NCI-H2107 treated with DMSO at 0.1 percent for 48 hours (cell line): ENCODE results near the gene TWNK.

Source experiments
- DNase-seq: peaks from one replicate; lab custom pipeline; 2025; ENCODE audit not compliant: unreplicated experiment; lab: John Stamatoyannopoulos, UW

The TWNK gene

GRCh38 chr10:100996678-100997359 is 9.5 kb downstream of the TWNK start:
- no peak for DNase-seq

DNA sequence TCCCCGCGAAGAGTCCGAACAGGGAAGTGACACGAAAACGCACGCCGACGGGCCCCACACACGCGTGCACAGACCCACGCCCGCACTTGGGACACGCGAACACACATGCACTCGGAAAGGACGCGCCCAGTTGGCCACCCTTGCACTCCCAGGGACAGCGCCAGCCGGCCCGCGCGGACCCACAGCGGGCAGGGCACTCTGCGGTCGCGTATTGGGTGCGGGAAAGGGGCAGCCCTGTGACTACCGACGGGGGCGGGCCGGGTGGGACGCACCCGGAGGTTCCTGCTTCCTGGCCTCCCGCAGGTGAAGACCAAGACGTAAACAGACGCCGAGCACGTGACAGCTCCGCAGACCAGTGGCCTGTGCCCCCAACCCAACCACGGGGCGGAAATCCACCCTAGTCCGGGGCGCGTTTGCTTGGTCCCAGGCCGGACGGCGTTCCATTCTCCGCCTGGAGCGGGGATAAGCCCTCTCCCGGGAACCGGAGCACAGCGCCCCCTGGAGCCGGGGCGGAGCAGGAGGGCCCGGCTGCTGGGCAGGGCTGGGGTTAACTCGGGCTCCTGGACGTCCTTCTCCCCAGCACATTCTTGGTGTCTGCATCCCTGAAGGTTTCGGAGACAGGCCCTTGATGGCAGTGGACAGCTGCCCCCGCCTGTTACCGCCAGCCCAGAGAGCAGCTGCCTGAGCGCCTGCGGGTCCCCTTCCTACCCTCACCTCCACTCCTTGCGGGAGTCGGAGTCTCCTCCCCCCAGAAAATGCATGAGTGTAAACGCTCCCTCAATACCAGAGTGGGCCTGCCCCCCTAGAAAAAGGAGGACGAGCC is 10.2 kb downstream of the TWNK start:
- no peak for DNase-seq

DNA sequence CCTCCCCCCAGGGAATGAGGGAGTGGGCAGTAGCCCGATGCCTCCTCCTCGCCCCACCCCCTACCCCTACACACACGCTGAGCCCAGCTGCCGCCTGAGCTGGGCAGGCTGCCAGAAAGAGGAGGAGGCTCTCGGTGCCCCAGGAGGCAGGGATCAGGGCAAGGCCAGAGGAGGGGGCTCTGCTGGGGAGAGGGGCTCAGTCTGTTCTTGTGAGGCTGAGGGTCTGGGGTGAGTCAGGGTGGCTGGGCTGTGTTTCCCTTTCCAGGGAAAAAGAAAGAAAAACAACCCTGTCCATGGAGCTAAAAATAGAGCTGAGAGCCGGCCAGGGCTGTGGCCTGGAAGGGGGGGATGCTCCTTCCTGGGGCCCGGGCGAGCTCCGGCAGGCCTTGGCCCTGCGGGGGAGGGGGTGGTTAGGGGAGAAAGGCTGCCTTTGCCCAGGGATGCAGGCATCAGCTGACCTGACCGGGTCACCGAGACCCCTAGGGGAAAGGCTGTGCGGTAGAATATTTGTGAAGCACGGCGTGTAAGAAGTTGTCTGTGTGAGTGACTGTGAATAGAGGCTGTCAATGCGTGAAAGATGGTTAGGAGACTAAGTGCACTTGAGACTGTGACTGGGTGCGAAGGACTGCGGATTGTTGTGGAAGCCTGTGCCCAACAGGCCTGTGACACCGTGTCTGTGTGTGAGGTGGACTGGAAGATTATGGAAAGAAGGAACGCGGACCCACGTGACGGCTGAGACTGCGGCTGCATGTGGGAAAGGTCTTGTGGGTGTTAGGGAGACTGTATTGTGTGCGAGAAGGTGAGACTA is 11.0 kb downstream of the TWNK start:
- peak; percentile 46 for DNase-seq

DNA sequence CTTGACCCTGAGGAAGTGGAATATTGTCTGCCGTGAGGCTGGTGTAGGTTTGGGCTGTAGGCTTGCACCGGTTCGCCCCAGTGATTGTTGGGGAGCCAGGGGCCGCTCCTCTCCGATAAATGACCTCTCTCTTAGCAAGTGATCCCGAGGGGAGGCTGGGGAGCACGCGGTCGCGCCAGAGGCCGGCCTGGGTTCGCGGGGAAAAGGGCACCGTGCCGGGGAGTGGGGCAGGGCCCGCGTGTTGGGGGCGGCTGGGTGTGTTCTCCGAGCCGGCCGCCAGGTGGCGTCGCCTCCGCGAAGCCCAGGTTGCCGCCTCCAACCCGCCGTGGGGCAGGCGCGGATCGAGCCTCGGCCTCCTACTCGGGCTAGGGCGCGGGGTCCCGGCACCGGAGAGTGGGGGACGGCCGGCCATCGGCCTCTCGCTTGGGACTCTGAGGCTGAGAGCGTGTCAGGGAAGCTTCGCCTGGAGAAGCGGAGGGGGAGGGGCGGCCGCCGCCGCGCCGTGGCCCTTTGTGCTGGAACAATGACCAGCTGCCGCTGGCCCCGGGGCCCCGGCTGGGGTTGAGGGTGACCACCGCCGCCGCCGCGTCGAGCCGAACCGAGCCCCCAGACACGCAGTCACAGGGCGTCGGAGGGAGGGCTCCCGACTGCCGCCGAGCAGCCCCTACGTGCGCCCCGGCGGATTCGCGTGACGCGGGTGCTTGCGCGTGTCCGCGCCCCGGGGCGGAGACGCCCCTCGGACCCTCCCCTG is 11.8 kb downstream of the TWNK start:
- DNase-seq, result no peak

DNA sequence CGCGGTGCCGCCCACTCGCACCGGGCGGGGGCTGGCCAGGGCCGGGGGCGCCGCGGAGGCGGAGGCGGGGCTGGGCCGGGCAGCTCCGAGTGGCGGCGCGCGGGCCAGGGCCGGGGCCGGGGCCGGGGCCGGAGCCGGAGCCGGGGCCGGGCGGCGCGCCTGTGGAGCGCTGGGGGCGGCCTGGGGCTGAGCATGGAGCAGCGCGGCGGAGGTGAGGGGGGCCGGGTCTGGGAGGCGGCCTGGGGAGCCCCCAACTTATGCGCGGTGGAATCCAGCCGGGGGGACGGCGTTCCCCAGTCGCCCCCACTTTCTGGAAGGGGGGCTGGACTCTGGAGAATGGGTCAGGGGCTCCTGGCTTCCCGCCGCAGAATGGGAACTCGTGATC is 12.4 kb downstream of the TWNK start, which contains the start of gene LZTS2:
Gene LZTS2 (plus strand): TSS at position 67 of the 385 bp plus-strand sequence. CDS start 2,731 bp downstream, outside the sequence.
- no peak for DNase-seq

DNA sequence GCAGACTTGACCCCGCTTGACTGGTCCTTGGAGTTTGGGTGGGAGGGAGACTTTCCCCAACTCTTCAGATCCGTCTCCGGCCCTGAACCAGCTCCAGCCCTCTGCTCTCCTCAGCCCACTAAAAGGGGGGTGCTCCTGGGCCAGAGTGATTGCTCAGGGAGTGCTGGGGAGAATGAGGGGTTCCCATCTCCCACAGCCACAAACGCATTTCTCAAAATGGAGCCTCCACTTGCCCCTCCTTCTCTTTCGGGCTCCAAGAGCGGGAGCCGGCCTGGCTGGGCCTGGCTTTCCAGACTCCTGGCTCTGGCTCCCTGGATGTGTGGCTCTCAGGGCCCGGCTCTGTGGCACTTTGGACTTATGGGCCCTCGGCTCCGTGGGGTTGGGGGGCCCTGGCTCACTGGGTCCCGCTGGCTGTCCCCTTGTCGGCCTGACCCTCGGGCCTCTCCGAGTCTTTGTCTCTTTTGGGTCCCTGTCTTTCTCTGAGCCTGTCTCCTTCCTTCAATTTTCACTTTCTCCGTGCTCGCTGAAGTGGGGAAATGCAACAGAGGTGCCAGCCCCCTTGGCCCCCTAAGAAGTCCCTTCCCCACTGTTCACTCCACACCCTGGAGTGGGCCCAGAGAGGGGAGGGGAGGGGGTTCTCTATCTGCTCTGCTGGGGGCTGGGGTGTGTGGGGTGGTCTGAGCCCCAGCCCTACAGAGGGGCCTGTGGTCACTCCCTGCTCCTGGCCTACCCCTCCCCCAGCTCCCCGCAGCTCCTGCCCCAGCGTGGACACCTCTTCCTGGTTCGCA is 13.0 kb downstream of the TWNK start:
- no peak for DNase-seq

GRCh38 chr10:101000915-101001658 is 13.7 kb downstream of the TWNK start:
- no peak for DNase-seq

- DNase-seq, result no peak
Measured at GRCh38 chr10:101001659-101002035, 14.3 kb downstream of the TWNK start.

GRCh38 chr10:101002456-101002855 is 15.1 kb downstream of the TWNK start:
- no peak for DNase-seq

- no peak for DNase-seq
Measured at GRCh38 chr10:101003639-101004206, 16.4 kb downstream of the TWNK start.

- DNase-seq, result no peak
Measured at GRCh38 chr10:101005361-101005760, 18.0 kb downstream of the TWNK start.

GRCh38 chr10:101005869-101006567 is 18.7 kb downstream of the TWNK start:
- no peak for DNase-seq

DNA sequence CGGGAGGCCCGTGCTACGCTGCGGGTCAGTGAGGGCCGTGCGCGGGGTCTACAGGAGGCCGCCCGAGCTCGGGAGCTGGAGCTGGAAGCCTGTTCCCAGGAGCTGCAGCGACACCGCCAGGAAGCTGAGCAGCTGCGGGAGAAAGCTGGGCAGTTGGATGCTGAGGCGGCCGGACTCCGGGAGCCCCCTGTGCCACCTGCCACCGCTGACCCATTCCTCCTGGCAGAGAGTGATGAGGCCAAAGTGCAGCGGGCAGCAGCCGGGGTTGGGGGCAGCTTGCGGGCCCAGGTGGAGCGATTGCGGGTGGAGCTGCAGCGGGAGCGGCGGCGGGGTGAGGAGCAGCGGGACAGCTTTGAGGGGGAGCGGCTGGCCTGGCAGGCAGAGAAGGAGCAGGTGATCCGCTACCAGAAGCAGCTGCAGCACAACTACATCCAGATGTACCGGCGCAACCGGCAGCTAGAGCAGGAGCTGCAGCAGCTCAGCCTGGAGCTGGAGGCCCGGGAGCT is 19.3 kb downstream of the TWNK start:
- no peak for DNase-seq

DNA sequence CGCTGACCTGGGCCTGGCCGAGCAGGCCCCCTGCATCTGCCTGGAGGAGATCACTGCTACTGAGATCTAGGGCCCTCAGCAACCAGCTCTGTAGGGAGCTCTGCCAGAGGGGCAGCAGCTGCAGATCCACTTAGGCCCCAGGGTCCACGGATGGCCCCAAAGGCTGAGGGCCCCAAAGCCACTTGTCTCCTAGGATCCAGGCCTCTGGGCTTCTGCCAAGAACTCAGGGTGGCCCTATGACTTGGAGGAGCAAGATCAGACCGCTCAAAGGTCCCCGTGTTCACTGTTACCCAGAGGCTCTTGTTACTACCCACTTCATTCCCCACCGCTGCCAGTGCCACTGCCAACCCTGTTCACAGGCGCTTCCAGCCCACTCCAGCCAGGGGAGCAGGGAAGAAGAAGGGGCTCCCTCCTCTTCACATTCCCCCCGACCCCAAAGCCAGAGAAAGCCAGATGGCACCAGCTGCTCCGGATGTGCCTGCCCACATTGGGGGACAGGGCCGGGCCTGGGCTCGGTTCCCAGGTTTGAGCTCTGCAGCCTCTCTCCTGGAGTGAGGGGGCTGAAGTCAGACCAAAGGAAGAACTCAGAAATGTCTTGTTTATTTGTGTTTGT is 19.9 kb downstream of the TWNK start:
- DNase-seq, result no peak

DNA sequence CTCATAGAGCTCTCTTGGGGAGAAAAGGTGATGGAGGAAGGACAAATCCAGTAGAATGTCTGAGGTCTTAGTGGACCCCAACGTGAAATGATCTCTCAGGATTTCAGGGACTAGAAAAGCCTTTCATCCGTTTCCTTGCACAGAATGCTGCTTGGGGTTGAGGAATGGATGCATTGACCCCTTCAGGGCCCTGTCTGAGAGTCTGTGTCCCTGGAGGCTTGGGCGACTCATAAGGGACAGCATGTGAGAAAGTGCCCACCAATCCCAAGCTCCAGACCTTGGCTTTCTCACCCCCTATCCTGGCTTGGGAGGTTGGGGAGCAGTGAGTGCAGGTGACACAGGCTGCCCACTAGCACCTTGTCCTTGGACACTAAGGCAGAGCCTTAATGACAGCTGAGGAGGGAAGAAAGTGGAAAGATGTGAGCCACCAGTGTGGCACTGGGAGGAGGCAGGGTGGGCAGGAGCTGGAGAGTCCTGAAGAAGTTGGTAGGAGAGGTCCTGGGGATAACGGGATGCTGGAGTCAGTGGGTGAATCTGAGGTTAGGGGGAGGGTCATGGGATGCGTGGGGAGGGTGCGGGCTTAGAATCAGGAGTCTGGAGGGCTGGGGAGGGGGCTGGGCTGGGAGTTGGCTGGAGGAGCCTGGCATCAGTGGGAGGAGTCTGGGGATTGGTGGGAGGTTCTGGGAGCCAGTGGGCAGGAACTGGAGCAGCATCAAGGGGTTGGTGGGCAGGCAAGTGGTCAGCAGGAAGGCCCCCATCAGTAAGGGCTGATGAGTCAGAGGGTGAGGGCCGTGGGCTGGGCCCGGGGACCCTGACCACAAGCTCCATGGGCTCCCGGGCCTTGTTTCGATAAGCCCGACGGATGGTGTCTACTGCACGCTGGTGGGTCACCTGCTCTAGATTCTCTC is 20.8 kb downstream of the TWNK start:
- DNase-seq, result no peak

DNA sequence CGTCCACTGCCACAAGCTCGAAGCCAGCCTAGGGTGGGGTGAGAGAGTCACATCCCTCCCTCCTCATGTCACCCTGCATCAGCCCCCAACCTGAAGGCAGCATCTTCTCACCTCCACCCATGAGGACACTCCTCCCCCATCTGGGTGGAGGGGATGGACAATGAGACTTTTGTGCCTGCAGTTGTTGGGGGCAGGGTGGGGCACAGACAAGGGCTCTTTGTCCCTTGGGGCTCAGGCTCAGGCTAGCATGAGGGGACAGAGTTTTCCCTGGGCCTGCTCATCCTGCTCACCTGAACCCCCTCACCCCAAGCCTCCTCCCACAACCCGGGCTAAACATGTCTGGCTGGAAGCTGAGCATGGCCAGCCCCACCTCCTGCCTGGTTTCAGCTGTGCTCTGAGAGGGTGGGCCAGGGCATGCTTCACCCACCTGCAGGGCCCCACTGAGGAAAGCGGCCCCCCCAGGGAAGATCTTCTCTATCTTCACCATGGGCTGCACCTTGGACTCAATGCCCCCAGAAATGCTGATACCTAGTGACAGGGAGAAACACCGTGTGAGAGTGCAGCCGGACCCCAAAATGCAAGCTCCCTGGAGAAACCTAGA is 21.6 kb downstream of the TWNK start:
- no peak for DNase-seq
